HG02970 (cell line): ENCODE measurements around the gene TTC38.
"Not testable (repeated sequence)": the region's sequence is repeated elsewhere in the genome, so short reads cannot be mapped to it uniquely, and the experiment has no call there.

Experiments
- ATAC-seq: cut with Tn5 transposase; IDR thresholded peaks from one replicate; pipeline ENCODE4 v1.9.1; 2021; ENCODE audit warnings: mild to moderate bottlenecking, moderate library complexity, moderate number of reproducible peaks; ENCODE audit not compliant: unreplicated experiment, low FRiP score

Gene TTC38

DNA sequence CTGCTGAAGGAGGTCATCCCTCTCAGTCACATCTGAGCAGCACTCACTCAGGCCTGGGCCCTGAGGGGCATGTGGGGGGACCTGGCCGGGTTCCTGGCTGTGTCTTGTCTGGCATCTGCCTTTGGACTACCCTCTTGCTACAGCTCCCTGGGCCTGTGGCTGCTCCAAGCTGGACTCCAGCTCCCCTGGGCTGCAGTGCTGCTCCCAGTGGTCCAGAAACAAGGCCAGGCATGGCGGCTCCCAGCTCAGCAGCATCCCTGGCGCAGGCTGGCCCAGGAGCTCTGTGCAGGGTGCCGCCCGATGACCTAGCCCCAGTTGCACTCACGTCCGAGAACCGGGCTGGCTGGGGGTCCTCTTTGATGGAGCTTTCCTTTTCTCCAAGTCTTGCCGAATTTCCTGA, 23.0 kb upstream of the TTC38 start:
- no peak for ATAC-seq

DNA sequence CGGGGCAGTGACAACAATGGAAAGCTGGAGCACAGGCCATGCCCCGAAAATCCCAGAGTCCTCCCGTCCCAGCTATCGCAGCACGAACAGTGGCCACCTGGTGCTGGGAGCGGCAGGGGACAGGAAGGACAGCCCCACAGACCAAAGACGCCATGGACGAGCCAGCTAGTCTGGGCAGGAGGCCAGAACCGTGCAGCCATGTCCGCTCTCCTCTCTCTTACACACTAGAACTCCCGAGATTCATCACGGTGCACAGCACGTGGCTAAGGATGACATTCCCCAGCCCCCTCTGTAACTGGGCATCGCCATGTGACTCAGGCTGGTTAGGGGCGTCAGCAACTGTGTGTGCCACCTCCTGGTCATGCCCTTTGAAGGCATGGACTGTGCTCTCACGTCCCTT, 22.3 kb upstream of the TTC38 start:
- no peak for ATAC-seq

DNA sequence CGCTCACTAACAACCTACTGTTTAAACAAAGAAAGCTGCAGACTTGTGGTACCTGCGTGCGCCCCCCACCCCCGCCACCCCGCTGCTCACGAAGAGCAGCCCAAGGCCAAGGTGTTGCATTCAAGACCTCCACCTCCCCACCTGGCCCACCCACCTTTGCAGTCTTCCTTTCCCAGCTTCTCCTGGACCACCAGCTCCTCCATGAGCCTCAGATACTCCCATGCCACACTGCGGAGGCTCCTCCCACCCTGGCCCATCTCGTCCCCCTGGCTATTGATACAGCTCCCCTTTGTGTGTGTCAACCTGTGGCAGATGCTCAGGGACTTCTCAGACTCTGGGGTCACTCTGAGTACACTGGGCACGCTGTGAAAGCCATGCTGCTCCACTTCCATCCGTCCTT, 21.6 kb upstream of the TTC38 start:
- no peak for ATAC-seq

DNA sequence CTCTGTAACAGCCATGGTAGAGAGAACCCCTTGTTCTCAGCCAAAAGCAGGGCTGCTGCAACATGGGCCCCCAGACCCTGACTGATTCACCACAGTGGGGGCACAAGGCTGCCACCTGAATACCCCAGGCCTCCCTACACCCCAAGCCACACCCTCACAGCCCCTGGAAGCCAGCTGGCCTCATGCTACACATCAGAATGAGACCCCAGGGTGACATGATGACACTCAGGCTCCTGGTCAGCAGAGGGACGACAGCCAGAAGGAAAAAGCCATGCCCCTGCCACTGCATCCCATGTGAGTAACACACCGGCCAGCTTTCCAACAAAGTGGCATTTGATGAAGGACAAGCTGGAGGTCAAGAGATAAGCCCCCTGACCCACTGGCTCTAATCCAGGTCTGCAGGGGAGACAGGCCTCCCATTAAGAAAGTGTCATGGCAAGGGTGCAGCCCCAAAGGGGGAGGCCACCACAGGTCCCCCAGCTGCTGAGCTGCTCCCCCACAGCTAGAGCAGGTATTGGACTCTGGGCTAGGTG, 20.3 kb upstream of the TTC38 start:
- no peak for ATAC-seq

DNA sequence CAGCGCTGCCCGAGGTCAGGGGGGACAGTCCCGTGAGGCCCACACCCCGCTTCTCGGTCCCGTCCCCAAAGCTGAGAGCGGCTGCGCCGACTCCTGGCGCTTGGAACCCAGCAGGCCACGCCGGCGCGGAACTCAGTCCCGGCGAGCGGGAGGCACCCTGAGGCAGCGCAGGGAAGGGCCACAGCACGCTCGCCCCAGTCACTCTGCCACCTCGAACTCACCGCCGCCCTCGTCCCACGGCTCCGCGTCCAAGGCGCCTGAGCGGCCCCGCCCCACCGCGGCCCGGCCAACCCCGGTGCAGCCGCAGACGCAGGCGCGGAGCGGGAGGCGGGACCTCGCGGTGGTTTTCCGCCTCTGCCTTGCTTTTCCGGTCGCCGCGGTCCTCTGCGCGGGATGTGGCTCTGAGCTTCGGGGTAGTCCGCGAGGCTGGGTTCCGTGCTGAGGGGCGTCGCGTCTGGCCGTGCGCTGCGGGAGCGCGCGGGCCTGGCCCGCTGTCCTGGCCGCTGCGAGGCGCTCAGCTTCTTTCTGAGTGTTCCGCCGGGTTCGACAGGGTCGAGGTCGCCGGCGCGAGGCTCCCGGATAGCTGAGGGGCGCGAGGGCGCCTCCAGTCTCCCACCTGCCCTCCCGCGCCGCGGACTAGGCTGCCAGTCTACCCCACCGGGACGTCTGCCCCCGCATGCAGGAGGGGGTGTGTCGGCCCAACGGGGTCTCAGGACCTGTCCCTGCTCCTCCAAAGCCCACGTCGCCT, 17.6 kb upstream of the TTC38 start, which contains the start of gene CDPF1:
Gene CDPF1, minus strand, starts transcription at position 259 of the 748 bp plus-strand sequence. CDS start 2,009 bp downstream, outside the sequence.
- peak; percentile 71 for ATAC-seq

DNA sequence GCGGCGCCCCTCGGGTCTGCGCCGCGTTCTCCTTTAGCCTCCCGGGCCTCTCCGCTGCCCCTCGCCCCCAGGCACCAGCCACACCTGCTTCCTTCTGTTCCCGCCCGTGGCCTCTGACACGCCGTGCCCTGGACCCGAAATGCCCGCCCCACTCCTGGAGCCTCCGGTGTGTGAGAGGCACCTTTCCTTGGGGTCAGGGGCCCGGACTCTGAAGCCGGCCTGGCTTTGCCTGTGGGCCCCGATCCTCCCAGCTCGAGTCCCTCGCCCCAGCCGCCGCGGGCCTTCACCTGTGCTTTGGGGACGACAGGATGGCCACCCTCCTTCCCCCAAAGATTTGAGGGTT, 17.1 kb upstream of the TTC38 start:
- ATAC-seq, result no peak

DNA sequence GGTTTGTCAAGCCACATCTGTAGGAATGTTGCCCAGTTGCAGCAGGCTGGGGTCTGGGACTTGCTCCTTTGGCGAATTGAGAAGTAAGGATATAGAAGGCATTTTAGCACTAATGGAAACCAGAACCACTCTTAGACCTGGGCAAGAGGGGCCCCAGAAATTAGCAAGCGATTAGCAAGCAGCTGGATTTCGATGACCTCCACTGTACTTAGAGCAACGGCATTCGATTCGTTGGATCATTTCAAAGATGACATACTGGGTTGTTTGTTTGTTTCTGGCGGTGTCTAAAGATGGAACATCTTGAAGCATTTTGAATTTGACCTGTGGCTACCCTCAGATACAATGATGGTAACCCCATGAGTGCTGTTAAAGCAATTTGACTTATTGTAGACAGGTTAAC, 16.5 kb upstream of the TTC38 start:
- no peak for ATAC-seq

DNA sequence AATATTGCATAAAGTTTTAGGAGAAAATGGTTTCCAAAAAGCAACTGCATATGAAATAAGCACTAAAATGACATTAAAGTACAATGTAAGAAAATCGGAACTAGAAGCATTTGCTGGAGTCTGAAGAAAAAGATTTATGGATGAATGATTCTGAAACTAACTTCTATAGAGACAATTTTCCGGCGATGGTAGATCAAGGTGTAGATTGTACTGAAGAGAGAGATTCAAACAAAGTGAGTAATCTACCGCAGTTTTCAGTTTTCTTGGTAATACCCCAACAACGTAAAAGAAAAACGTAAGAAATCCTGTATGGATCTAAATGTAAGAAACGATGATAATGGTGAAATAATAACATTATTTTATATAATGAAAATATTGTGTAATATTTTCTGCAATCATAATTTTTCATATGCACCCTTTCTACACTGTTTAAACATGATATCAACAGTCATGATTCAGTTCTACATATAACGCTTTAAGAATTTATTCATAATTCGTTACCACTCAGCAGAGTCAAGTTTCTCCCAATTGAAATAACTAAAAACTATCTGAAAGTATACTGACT, 15.9 kb upstream of the TTC38 start:
- ATAC-seq, result no peak

DNA sequence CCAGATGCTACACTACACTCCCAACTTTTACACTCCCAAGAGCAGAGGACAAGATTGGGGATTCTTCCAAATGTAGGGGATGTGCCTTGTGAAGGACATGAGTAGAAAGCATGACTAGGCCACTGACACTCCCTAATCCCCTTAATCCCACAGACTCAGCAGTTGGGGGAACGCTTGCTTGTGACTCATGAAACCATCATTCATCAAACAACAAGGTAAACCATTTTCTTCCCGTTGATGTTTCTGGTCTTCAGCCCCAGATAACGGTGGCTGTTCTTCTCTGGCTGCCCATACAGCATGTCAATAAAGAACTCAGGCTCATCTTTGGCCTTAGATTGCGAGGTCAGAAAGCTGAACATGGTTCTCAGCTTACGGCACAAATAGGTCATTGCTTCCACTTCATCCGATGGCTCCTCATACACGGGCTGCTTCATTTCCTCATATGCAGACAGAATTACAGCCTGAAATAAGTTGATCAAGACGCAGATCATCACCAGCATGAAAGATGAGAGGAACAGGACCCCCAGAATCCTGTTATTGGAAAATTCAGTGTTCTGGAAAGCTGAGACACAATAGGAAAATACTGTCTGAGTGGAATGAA, 11.3 kb upstream of the TTC38 start:
- ATAC-seq, result no peak

DNA sequence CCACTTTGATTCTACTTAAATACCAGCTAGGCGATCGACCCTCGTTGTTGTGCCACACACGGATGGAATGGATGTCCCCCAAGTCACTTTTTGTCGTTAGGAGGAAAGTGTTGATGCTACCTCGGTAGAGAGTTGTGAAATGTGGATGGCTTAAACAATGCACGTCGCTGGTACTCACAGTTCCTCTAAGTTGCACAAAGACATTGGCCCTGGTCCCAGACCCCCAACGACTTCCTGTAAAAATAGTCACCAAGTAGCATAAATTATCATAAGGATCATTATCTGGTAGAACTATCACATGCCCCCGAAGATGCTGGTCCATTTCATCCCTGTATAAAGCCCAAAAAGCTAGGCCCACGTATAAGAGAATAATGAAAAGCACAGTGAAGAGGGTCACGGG, 8.4 kb upstream of the TTC38 start:
- ATAC-seq, result no peak

DNA sequence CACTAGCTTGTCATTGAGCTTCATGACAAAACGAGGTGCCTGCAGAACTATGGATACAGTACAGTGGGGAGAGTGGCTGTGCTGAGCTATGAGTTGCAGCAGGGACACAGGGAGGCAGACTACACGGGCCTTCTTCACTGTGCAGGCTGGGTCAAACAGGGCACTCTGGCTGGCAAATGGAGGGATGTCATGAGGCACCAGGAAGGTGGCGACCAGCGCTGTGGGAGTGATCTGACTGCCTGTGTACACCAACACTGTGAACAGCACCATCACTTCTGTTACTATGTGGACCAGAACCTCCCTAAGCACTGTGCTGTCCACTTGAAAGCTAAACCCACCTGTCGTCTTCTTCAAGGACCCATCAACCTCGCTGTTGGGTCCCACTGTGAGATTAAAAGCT, 7.8 kb upstream of the TTC38 start:
- no peak for ATAC-seq

DNA sequence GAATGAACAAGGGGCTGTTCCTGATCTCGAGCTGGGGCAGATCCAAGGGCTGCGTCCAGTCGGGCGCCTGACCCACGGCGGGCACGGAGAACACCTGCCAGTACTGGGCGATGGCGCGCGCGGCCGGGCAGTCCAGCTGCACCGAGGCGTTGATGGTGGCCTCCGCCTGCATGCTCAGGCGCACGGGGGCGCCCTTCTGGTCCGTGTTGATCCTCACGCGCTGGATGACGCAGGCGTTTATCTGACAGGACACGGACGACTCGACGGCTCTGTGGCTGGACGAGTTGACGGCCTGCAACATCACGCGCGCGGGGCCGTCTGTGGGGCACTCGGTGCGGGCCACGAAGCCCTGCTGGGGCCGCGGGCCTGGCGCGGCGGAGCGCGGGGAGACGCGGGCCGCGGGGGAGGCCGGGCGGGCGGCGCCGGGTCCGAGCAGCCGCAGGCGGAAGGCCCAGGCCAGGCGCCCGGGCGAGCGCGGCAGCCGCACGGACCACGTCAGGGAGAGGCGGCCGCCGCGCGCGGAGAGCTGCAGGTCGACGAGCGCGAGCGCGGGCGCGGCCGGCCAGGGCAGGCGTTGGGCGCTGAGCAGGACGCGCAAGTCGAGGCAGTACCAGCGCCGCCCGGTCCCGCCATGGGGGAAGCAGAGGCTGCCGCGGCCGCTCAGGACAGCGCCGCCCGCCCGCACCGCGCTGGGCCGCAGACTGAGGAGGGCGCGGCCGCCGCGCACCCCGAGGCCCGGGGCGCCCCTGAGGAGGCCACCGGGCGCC, 5.2 kb upstream of the TTC38 start:
- no peak for ATAC-seq

DNA sequence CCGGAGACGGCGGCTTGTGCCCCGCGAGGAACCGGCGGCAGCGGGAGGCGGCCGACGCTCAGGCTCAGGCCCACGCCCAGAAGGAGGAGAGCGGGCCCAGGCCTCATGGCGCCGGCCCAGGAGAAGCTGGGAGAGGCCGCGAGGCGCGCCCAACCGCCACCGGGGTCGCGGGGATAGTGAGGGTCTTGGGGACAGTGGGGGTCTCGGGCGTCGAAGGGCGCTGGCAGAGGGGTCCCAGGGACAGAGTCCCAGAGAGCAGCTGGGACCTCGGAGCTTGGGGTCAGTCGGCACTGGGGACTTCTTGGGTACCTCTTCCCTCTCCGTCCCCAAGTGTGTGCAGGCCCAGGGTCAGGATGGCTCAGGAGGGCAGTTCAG, 4.6 kb upstream of the TTC38 start, which contains the start of gene PKDREJ:
Gene PKDREJ, minus strand, starts transcription at position 128 of the 375 bp plus-strand sequence. Its CDS starts 21 bp downstream, at position 107.
- no peak for ATAC-seq

DNA sequence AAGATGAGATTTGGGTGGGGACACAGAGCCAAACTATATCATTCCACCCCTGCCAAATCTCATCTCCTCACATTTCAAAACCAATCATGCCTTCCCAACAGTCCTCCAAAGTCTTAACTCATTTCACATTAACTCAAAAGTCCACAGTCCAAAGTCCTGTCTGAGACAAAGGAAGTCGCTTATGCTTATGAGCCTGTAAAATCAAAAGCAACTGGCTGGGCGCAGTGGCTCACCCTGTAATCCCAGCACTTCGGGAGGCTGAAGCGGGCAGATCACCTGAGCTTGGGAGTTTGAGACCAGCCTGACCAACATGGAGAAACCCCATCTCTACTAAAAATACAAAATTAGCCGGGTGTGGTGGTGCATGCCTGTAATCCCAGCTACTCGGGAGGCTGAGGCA, 3.3 kb upstream of the TTC38 start:
- ATAC-seq, result not testable (repeated sequence)

DNA sequence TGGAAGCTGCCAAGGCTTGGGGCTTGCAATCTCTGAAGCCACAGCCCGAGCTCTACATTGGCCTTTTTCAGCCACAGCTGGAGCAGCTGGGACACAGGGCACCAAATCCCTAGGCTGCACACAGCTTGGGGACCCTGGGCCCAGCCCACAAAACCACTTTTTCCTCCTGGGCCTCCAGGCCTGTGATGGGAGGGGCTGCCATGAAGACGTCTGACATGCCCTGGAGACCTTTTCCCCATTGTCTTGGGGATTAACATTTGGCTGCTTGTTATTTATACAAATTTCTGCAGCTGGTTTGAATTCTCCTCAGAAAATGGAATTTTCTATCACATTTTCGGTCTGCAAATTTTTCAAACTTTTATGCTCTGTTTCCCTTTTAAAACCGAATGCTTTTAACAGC, 2.2 kb upstream of the TTC38 start:
- ATAC-seq, result not testable (repeated sequence)

DNA sequence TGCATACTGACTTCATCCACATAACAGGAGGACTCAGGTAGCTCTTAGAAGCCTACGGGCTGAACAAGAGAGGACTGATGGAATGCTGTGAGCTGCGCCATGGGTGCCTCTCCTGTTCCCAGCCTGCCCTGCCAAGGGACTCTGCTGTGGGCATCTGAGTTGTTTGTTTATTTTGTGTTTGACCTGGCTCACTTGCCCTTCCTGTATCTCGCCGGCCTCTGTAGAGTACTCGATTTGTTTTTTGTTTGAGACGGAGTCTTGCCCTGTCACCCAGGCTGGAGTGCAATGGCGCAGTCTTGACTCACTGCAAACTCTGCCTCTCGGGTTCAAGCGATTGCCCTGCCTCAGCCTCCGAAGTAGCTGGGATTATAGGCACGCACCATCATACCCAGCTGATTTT, 1.8 kb downstream of the TTC38 start:
- no peak for ATAC-seq

DNA sequence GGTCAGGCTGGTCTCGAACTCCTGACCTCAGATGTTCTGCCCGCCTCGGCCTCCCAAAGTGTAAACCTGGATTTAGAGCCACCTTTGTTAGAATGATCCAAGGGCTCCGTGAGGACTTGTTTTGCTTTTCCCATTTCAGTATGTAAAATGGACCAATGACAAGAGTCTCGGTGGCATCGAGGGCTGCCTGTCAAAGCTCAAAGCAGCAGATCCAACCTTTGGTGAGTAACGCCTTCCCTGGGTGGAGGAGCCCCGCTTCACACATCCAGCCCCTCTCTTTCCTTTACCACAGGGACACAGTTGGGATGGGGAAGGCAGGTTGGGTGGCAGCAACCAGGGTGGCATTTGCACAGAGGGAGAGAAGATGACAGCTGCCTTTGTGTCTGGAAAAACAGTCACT, 4.4 kb downstream of the TTC38 start:
- ATAC-seq, result no peak

DNA sequence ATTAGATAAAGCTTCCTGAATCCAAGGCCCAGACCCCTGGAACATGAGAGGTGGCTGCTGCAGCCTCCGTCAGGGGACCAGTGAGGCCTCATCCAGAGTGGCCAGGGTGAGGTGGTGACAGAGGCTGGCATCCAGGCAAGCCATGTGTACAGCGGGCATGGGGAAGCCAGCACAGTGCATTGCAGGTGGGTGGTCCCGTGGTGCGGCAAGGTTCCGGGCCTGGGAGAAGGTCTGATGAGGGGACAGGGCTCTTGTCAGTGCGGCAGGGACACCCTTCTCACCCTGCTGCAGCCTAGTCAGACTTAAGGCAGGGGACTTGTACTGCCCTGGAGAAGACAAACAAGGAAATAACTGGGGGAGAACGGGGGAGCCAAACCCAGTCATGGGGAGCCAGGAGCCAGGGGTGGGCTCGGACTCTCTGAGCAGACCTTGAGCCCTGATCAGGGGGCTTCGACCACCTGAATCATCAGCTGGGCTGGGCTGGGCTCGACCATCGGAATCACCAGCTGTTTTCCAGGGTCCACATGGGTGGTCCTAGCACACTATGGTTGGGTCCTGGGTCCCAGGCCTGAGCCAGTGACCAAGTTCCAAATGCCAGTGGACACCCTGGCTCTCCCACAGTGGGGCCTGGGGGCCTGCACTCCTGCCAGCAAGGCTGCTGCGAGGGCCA, 5.1 kb downstream of the TTC38 start:
- no peak for ATAC-seq

DNA sequence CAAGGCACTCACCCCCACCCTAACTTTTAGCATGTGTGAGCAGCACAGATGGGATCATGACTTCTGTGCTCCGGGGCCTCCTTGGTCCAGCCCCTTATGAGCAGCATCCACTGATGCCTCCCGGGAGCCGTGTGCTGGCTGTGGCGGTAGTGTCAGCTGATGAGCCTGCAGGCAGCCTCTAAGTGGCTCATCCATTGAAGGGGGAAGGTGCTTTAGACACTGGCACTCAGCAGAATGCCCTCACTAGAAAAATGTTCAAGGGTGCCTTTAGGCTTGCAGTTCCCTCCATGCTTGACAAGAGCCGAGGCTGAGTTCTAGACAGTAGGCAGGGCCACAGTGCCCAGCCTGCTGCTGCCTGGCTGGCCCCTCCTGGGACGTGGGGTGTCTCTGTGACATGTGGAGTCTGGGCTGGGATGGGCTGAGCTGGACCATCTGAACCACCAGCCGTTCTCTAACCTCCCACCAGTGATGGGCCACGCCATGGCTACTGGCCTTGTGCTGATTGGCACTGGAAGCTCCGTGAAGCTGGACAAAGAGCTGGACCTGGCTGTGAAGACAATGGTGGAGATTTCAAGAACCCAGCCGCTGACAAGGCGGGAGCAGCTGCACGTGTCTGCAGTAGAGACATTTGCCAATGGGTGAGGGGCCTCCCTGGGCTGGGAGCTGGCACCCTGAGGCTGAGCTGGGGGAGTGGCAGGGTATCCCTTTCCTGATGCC, 5.8 kb downstream of the TTC38 start:
- ATAC-seq, result no peak

DNA sequence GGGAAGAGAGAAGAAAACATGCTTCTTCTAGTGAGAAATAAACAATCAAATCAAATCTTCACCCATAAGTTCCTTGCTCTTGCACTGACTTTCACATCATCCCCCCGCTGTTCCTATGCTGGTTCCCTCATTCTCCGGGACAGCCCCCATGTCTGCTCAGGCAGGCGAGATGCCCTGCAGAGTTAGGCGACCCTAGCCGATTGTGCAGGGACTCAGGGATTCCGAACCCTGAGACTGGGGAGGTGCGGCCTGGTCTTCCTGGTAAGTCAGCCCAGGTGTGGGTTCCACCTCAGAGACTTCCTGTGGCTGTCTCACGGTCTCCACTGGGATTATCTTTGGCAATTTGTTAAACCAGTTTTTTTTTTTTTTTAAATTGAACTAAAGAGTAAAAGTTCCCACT, 6.6 kb downstream of the TTC38 start:
- ATAC-seq, result no peak
